Naive B cell (primary cell): Measurements from ENCODE around the gene WDR18. TPM values are rescaled to one million over a fixed set of nuclear protein-coding genes. Genes with fewer than 3 reads are reported as not detected.
A peak's percentile ranks its signal among the peaks of the same experiment; 100 is the strongest.

Experiments used
- ATAC-seq, 2 donors: fragments of 150-1000 bp; cut with Tn5 transposase; 2 replicates each; pipeline ENCODE4 v1.10.0; 2021; ENCODE audit warnings: low read depth in 2 of 2, mild to moderate bottlenecking in 2 of 2, moderate library complexity in 2 of 2
- DNase-seq: peaks from one replicate; pipeline ENCODE4 v3.0.0; 2022
- H3K27ac Mint-ChIP-seq, 6 donors: one replicate each; pipeline ENCODE4 v1.8.0; 2020 to 2022; ENCODE audit warnings: mild to moderate bottlenecking in 6 of 6, mixed read lengths in 6 of 6, moderate library complexity in 5 of 6, inconsistent platforms in 2 of 6
- H3K27me3 Mint-ChIP-seq, 3 donors: one replicate each; pipeline ENCODE4 v1.8.0; 2021 to 2022; ENCODE audit warnings: mixed read lengths in 3 of 3, mild to moderate bottlenecking in 1 of 3
- H3K36me3 Mint-ChIP-seq, 2 donors: one replicate each; pipeline ENCODE4 v1.8.0; 2020 to 2022; ENCODE audit warnings: mixed read lengths in 2 of 2, inconsistent platforms in 1 of 2, mild to moderate bottlenecking in 1 of 2
- H3K4me1 Mint-ChIP-seq, 3 donors: one replicate each; pipeline ENCODE4 v1.8.0; 2020 to 2022; ENCODE audit warnings: mixed read lengths in 3 of 3, inconsistent platforms in 1 of 3, mild to moderate bottlenecking in 1 of 3, moderate library complexity in 1 of 3
- H3K4me3 Mint-ChIP-seq, 8 donors: one replicate each; pipeline ENCODE4 v1.8.0; 2020 to 2022; ENCODE audit warnings: mild to moderate bottlenecking in 8 of 8, mixed read lengths in 8 of 8, moderate library complexity in 8 of 8, inconsistent platforms in 2 of 8
- H3K9me3 Mint-ChIP-seq, 7 donors: one replicate each; pipeline ENCODE4 v1.8.0; 2020 to 2022; ENCODE audit warnings: mixed read lengths in 7 of 7, mild to moderate bottlenecking in 5 of 7, inconsistent platforms in 2 of 7, moderate library complexity in 1 of 7
- polyA plus RNA-seq, 6 donors: library from polyadenylated mRNA; unstranded; fragments of 300-500 nt; fragmentation: Illumina TruSeq; gene quantifications; one replicate each; pipeline ENCODE4 v1.2.3, GENCODE V29; 2021; ENCODE audit warnings: low read depth in 6 of 6

WDR18 gene
- polyA plus RNA-seq, 6 donors from 2014 or later, result 39.9 to 64.1 (median 52.5) TPM

DNA sequence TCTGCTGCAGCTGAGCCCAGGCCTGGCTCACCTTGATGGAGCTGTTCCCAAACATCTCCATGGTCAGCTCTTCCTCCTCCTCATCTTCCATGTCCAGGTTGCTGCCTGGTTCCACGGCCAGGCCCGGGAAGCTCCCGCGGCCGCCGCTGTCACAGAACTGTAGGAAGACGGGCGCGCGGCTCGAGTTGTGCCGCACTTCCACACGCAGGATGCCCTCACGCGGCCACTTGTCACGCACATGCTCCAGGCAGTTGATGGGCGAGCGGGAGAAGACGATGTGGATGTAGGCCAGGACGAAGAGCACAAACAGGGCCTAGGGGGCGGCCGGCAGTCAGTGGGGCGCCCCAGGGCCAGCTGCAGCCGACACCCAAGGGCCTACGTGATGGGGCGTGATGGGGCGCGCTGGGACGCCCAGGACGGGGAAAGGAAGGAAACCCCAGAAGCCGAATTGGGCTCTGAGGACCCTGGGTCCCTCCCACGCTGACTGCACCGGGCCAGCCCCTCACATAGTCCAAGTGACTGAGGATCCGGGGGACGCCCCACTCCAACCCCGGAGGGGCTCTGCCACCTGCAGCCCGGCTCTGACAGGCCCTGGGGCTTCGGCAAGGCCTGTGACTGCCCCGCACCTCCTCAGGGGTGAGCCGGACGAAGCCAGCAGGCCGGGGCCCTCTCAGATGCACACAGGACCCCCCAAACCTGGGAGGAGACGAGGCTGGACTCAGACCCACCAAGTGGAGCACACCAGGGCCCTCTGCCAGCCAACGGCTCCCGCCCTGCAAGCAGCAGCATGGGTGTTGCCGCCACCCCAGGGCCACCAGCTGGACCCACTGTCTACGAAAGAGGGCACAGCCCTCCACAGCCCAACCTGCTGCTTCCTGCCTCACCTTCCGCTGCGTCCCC lies 30.3 kb downstream of the WDR18 start:
- no peak for ATAC-seq
- no peak overlapping the region for H3K4me3 Mint-ChIP-seq

DNA sequence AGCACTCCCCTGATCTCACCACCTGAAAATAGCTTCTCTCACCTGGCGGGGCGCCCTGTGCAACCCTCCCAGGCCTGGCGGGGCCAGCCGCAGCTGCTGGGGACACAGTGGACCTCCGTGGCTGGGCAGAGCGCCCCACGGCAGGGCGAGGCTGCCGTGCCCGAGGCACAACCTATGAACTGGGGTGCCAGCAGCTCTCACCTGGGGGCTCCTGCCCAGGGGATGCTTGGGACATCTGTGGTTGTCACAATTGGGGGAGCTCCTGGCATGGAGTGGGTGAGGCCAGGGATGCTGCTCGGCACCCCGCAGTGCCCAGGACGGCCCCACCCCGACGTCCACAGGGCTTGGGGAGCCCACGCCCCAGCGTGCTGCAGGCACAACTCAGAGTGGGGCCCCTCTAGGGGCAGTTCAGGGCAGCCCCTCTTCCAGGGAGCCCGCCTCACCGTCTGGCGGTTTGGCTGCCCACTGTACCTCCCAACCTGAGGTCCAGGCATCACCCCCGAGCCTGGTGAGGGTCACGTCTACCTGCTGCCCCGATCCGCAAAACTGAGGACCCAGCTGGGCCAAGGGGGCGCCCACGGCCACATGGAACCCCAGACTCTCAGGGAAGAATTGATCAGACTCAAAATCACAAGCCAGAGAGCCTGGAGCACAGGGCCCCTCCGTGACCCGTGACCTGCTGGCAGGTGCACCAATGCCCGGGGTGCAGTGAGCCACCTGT lies 31.1 kb downstream of the WDR18 start:
- no peak overlapping the region for H3K27ac Mint-ChIP-seq
- ATAC-seq (no peak), DNase-seq (no peak)
- peaks cover 28 to 31% (median 29%) of the 10 kb centered on the region in 3 donors for H3K4me1 Mint-ChIP-seq
- no peaks in the 10 kb centered on the region for H3K9me3 Mint-ChIP-seq
- H3K27me3 Mint-ChIP-seq, result no peaks in the 10 kb centered on the region
- peak overlapping the region in 1 of 8 donors; percentile 54 for H3K4me3 Mint-ChIP-seq
- no peaks in the 10 kb centered on the region for H3K36me3 Mint-ChIP-seq

More for the DNA sequence above, 30.3 kb downstream of the WDR18 start:
- Mint-ChIP-seq H3K4me1 (peaks cover 22 to 31% (median 23%) of the 10 kb centered on the region in 3 donors), H3K27ac (peak overlapping the region in 1 of 6 donors; percentile 50), H3K27me3 (no peaks in the 10 kb centered on the region), H3K9me3 (no peaks in the 10 kb centered on the region), H3K36me3 (no peaks in the 10 kb centered on the region)
- no peak for DNase-seq

DNA sequence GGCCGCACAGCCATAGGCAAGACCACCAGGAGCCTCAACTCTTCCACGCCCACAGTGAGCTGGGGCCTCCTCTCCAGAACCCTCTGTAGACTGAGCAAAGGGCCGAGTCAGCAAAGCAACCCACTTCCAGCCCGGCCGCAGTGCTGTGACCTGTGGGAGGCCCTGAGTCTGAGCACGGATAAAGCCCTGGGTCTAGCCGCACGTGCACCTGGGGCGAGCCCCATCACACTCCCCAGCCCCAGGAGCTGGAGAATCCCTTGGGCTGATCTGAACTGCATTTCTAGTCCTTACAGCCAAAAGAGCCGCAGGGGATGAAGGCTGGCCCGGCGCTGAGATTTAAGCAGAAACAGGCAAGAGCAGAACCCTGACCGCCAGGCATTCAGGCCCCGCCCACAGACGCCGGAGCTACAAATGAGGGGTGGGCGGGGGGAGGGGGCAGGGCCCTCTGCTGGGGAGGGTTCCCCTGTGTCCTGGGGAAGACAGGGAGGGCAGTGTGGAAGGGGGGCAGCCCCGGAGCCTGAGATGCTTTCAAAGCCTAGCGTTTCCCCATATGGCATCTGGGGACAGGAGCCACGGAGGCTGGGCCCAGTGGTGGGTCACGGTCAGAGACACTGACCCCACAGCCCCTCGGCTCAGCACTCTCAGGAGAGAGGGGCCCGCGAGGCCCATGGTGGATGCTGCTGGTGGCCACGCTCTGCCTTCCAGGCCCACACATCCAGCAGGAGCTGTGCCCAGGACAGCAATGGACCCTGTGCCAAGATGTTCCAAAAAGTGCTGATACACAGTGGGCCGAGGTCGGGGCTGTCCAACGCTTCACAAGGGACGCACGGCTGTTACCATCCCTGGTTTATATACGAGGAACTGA lies 31.9 kb downstream of the WDR18 start:
- ATAC-seq (no peak), DNase-seq (no peak)
- no peaks in the 10 kb centered on the region for H3K9me3 Mint-ChIP-seq
- H3K4me1 Mint-ChIP-seq, result peaks cover 29 to 31% (median 31%) of the 10 kb centered on the region in 3 donors
- H3K4me3 Mint-ChIP-seq, result peak overlapping the region in 5 of 8 donors; percentile 19 to 66 (median 62)
- no peaks in the 10 kb centered on the region for H3K27me3 Mint-ChIP-seq
- no peaks in the 10 kb centered on the region for H3K36me3 Mint-ChIP-seq
- no peak overlapping the region for H3K27ac Mint-ChIP-seq

DNA sequence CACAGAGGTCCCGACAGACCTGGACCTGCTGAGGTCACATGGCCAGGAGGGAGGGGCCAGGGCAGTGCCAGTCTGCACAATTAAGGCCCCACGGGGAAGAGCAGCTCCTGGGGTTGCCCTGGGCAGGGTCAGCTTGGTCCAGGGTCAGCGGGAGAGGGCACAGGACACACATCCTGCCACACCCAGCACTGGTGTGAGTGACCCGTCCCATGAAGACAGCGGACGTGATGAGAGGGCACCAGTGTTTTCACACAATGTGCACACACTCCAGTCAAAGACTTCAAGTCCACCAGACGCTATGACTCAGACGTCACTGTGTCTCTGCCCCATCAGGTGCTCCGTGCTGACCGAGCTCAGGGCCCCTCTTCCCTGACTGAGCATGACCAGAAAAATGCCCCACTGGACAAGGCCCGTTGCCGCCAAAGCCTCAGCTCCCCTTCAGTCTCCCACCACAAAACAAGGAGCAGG lies 32.5 kb downstream of the WDR18 start:
- Mint-ChIP-seq H3K36me3 (no peaks in the 10 kb centered on the region), H3K27ac (peak overlapping the region in 5 of 6 donors; percentile 28 to 74 (median 42)), H3K4me1 (peaks cover 34 to 38% (median 35%) of the 10 kb centered on the region in 3 donors), H3K4me3 (peak overlapping the region in 7 of 8 donors; percentile 29 to 66 (median 64)), H3K9me3 (no peaks in the 10 kb centered on the region), H3K27me3 (peaks cover 0 to 7% (median 0%) of the 10 kb centered on the region in 3 donors)
- no peak for DNase-seq
- no peak for ATAC-seq

DNA sequence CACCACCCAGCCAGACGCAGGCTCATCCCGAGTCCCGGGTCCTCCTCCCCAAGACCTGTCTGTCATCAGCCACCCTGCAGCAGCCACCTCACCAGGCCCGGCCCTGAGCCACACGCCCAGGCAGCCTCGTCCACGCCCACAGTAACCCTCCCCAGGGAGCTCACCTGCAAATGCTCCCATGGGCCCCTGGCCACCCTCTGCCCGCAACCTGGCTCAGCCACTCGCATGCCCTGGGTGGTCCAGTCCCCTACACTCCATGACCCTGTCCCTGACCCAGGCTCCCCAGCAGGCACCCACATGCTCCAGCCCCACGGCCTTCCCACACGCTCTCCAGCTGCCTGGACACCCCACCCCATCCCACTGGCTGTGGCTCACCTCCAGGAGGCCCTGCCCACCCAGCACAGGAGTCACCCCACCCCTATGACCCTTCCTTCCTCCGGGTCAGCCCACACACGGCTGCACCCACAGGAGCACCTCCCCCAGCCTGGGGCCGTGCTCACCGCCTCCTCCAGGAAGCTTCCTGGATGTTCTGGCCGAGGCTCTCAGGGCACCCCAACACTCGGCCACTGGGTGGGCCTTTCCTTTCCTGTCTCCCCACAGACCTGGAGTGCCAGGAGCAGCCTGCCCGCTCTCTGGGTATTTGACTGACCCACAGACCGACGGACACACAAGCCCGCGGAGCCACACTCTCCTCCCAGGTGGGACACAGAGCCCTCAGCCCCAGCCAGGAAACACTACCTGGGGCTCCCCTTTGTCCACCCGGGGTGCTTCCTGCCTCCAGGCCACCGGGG lies 33.2 kb downstream of the WDR18 start:
- H3K36me3 Mint-ChIP-seq, result no peaks in the 10 kb centered on the region
- peaks cover 36 to 40% (median 40%) of the 10 kb centered on the region in 3 donors for H3K4me1 Mint-ChIP-seq
- peak overlapping the region in 5 of 6 donors; percentile 28 to 74 (median 50) for H3K27ac Mint-ChIP-seq
- no peak for DNase-seq
- peaks cover 0 to 7% (median 0%) of the 10 kb centered on the region in 3 donors for H3K27me3 Mint-ChIP-seq
- no peak for ATAC-seq
- peak overlapping the region; percentile 29 to 75 (median 64) for H3K4me3 Mint-ChIP-seq
- no peaks in the 10 kb centered on the region for H3K9me3 Mint-ChIP-seq

DNA sequence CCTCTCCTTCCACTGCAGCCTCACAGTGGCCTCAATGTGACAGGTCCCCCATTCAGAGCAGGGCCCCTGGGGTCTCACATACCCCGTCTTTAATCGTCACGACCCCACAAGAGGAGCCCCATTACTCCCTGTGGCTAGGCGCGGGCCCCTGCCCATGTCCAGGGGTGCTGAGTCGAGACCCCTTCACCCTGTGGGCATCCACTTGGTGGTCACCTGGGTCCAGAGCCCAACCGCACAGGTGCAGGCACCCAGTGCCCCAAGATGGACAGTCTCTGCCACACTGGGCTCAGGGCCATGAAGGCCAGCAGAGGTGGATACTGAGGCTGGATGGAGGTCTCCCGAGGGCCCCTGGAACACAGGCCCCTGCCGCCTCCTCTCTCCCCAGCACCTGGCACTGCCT lies 33.8 kb downstream of the WDR18 start:
- Mint-ChIP-seq H3K9me3 (no peaks in the 10 kb centered on the region), H3K4me3 (peak overlapping the region in 7 of 8 donors; percentile 22 to 91 (median 66)), H3K36me3 (no peaks in the 10 kb centered on the region), H3K4me1 (peaks cover 36 to 40% (median 40%) of the 10 kb centered on the region in 3 donors), H3K27me3 (peaks cover 0 to 7% (median 0%) of the 10 kb centered on the region in 3 donors), H3K27ac (peak overlapping the region in 3 of 6 donors; percentile 50 to 74 (median 71))
- no peak for DNase-seq
- no peak for ATAC-seq

DNA sequence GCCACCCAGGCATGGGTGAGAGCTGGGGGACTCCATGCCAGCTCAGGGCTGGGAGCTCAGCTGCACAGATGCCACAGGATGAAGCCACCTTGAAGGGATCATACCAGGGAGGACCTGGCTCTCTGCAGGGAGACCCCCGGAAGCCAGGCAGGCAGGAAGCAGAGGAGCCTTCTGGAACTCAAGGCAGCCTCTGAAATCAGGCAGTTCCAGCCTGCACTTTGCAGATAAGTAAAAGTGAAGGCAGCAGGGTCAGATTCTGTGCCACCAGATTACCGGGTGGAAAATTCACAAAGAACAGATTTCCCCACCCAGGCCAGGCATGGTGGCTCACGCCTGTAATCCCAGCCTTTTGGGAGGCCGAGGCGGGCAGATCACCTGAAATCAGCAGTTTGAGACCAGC lies 34.2 kb downstream of the WDR18 start:
- Mint-ChIP-seq H3K4me1 (peaks cover 36 to 40% (median 40%) of the 10 kb centered on the region in 3 donors), H3K36me3 (no peaks in the 10 kb centered on the region), H3K4me3 (peak overlapping the region; percentile 33 to 94 (median 88)), H3K27me3 (peaks cover 0 to 7% (median 0%) of the 10 kb centered on the region in 3 donors), H3K27ac (peak overlapping the region in 2 of 6 donors; percentile 85 to 100), H3K9me3 (no peaks in the 10 kb centered on the region)
- ATAC-seq, result no peak
- no peak for DNase-seq

DNA sequence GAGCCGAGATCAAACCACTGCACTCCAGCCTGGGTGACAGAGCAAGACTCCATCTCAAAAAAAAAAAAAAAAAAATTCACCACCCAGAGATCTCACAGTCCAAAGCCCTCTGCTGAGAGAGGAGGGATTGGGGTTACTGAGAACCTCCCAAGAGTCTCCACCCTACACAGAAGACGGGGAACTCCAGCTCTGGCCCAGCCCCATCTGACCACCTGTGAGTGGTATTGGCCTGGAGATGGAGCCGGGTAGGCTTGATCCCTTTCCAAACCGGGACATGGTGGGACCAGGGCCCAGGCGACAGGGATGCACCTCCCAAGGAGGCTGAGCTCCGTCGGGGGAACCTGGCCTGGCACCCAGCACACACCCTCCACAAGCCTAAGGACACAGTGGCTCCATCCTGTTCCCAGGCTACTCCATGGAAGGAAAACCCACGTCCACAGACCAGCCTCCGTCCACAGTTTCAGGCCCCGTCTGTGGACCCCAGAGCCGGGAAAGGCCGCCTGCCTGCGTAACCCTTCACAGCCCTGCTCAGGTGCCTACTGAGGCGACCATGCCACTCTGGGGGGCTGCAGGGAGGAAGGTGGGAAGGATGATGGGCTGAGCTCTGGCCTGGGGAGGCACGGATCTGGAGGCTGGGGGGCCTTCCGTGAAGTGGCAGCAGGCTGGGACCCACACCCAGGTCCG lies 34.9 kb downstream of the WDR18 start:
- H3K9me3 Mint-ChIP-seq, result no peaks in the 10 kb centered on the region
- peak overlapping the region in 4 of 6 donors; percentile 11 to 100 (median 75) for H3K27ac Mint-ChIP-seq
- H3K4me1 Mint-ChIP-seq, result peaks cover 35 to 40% (median 36%) of the 10 kb centered on the region in 3 donors
- peaks cover 0 to 7% (median 0%) of the 10 kb centered on the region in 3 donors for H3K27me3 Mint-ChIP-seq
- ATAC-seq, result no peak
- peak overlapping the region; percentile 71 to 94 (median 90) for H3K4me3 Mint-ChIP-seq
- no peaks in the 10 kb centered on the region for H3K36me3 Mint-ChIP-seq
- no peak for DNase-seq

DNA sequence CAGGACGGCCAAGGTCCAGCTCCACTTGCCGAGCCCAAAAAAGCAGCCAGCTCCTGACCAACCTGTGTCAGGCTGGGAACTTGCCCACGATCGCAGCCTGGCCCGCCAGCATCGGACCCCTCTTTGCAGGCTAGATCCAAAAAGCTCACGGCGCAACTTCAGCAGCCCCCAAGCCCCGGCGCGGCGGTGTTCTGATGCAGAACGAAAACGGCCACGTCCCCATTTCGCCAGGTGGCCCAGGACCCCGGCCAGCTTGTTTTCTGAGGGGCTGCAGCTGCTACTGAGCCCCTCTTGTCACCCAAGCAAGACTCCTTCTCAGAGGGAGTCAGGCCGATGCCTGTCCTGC lies 35.4 kb downstream of the WDR18 start:
- H3K4me1 Mint-ChIP-seq, result peaks cover 32 to 38% (median 36%) of the 10 kb centered on the region in 3 donors
- ATAC-seq (no peak), DNase-seq (no peak)
- H3K27me3 Mint-ChIP-seq, result peaks cover 0 to 7% (median 0%) of the 10 kb centered on the region in 3 donors
- peak overlapping the region in 4 of 6 donors; percentile 53 to 100 (median 97) for H3K27ac Mint-ChIP-seq
- H3K4me3 Mint-ChIP-seq, result peak overlapping the region; percentile 87 to 96 (median 94)
- no peaks in the 10 kb centered on the region for H3K9me3 Mint-ChIP-seq
- no peaks in the 10 kb centered on the region for H3K36me3 Mint-ChIP-seq

DNA sequence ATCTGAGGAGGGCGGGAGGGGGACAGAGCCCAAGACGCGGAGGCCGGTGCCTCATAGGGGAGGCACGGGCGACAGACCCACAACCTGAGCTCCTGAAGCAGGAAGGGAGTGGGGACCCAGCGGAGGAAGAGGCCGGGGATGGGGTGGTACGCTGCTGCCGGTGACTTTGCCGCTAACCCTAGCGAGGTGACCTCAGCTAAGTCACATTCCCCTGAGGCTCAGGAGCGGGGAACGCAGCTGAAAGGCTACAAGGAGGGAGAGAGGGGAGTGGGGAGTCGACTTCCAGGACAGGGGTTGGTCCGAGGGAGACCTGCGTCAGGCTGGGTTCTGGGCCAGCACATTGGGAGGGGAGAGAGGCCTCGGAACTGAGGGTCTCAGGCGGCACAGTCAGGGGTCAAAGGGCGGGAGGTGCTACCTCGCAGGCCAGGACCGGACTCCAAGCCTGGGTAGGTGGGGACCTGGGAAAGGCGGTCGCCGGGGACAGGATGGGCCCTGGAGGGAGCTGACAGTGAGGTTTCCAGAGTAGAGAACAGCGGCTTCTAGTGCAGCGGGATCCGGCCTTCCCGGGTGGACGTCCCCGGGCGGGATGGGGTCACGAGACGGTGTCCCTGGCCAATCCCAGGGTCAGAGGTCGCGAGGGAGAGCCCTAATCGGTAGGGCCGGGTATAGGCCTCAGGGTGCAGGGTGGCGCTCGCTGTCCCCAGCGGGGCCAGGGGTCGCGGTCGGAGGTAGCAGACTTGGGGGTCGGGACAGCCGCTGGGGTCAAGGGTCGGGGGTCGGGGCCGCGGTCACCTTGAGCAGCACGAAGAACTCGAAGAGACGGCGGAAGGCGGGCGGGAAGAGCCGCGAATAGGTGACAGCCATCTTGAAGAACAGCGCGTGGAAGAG lies 36.1 kb downstream of the WDR18 start:
- Mint-ChIP-seq H3K27me3 (peaks cover 0 to 7% (median 0%) of the 10 kb centered on the region in 3 donors), H3K36me3 (no peaks in the 10 kb centered on the region), H3K4me1 (peaks cover 32 to 39% (median 38%) of the 10 kb centered on the region in 3 donors), H3K9me3 (no peaks in the 10 kb centered on the region), H3K4me3 (peak overlapping the region; percentile 87 to 96 (median 94)), H3K27ac (peak overlapping the region; percentile 53 to 100 (median 96))
- no peak for DNase-seq
- ATAC-seq, result no peak
